GM12892 (cell line): ENCODE measurements around the gene MAGI2.

Experiments
- DNase-seq: peaks from one replicate; pipeline ENCODE4 v3.0.0; 2011; ENCODE audit not compliant: insufficient read length
- FAIRE-seq: peaks from 2 replicates; lab custom pipeline; 2011; peaks lifted over from hg19 to GRCh38; lab: Jason Lieb, UNC
- POLR2A ChIP-seq: IDR thresholded peaks from 2 replicates; pipeline ENCODE4 v1.6.1; 2011; ENCODE audit warnings: low read depth, low read length, control low read depth
- POLR2AphosphoS5 ChIP-seq: IDR thresholded peaks from 2 replicates; pipeline ENCODE4 v1.6.1; 2011; ENCODE audit warnings: low read depth, low read length, control low read depth
- TAF1 ChIP-seq: IDR thresholded peaks from 2 replicates; pipeline ENCODE4 v1.6.1; 2011; ENCODE audit warnings: low read depth, mild to moderate bottlenecking, control low read depth, low read length, borderline replicate concordance

The MAGI2 gene

GRCh38 chr7:79293655-79294142 lies 159.8 kb downstream of the MAGI2 start:
- FAIRE-seq = no peak
- no peak for DNase-seq
- TF ChIP-seq POLR2AphosphoS5 (no peak), TAF1 (no peak), POLR2A (no peak)

DNA sequence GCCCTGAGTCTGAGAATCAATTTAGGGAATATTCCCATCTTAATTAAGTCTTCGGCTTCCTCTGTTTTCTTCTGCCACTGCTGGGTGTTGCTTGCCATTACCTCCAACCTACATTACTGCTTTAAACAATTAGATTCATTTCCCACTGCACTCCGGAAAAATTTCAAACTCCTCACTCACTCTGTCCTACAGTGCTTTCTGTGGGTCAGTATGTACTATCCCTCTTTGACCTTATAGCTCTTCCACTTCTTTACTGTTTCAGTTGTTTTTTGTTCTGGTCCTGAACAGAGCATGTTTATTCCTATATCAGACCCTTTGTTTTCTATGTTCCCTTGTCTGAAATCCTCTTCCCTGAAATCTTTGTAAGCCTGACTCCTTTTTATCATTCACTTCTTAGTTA lies 160.6 kb downstream of the MAGI2 start:
- DNase-seq (no peak), FAIRE-seq (no peak)
- TF ChIP-seq TAF1 = no peak

- TF ChIP-seq TAF1 (no peak), POLR2AphosphoS5 (no peak), POLR2A (no peak)
- FAIRE-seq (no peak), DNase-seq (no peak)
These were observed 162.0 kb downstream of the MAGI2 start for GRCh38 chr7:79291498-79291865.

GRCh38 chr7:79290841-79291497 lies 162.5 kb downstream of the MAGI2 start:
- FAIRE-seq (no peak), DNase-seq (no peak)
- TF ChIP-seq TAF1 = no peak
- TF ChIP-seq POLR2A = no peak
- no peak for TF ChIP-seq POLR2AphosphoS5

DNA sequence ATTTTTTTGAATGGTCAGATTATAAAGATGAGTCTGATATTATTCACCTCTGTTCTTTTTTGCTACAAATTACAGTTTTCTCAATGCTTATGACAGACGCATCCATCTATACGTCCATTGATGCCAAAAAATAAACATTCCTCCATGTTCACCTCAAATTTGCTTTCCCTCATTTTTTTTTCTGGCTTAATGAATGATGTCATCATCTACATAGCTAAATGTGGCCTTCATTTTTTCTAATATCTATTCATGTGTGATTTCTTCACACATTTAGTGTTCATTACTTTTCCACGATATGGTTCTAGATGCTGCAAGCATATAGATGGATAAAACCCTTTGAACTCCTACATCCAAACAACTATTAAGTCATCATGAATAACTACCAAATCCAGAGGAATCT lies 163.1 kb downstream of the MAGI2 start:
- no peak for TF ChIP-seq TAF1
- no peak for TF ChIP-seq POLR2A
- no peak for TF ChIP-seq POLR2AphosphoS5
- FAIRE-seq = no peak
- no peak for DNase-seq

DNA sequence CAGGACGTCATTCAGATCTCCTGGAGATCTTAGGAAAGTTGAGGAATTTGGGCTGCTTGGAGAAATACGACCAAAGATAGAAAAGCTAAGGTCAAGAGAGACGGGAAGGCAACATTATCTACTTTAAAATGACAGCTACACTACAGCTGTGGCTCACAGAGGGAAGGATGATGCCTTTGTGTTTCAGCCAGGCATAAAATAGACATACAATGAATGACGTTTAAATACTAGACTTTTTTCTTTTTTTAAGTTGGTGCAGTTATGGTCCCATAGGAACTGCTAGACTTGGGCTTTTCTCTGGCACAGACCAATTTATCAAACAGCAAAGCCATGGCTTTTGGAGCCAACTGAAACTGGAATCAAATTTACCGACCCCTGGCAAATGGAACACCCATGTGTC lies 164.8 kb downstream of the MAGI2 start:
- TF ChIP-seq POLR2A (no peak), TAF1 (no peak), POLR2AphosphoS5 (no peak)
- FAIRE-seq = no peak

DNA sequence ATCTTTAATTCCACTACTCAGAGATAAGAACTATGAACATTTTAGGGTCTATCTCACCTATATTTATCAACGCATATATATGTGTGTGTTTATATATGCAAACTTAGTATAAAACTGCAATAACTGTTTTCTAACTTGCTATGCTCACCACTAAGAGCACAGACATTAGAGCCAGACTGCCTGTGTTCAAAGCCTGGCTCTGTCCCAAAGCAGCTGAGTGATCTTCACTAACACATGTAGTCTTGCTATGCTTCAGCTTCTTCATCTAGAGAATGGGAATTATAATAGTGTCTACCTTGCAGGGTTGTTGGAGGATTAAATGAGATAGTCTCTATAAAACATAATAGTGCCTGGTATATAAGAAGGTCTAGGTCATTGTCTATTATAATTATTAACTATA lies 165.5 kb downstream of the MAGI2 start:
- no peak for TF ChIP-seq TAF1
- TF ChIP-seq POLR2A = no peak
- TF ChIP-seq POLR2AphosphoS5 = no peak
- FAIRE-seq = no peak
- no peak for DNase-seq

More for the DNA sequence above, 164.8 kb downstream of the MAGI2 start:
- no peak for DNase-seq

- DNase-seq = no peak
- no peak for FAIRE-seq
- TF ChIP-seq POLR2A = no peak
- no peak for TF ChIP-seq POLR2AphosphoS5
- no peak for TF ChIP-seq TAF1
These were observed 167.3 kb downstream of the MAGI2 start for GRCh38 chr7:79286181-79286580.

DNA sequence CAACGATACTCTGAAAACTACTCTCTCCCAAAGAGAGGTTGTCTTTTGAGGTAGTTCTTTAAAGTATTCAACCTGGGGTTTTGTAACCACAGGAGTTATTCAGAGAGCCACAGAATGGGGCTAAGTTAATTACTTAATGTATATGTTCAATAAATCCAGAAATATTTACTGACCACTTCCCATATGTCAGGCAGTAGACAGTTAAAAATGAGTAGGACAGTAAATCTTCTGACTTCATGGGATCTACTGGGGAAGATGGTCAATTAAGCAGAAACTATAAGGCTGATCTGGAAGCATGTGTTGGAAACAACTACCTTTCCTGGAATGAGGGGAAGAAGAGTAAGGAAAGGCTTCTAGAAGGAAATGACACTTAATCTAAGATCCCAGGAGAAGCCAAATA lies 167.7 kb downstream of the MAGI2 start:
- TF ChIP-seq TAF1 (no peak), POLR2A (no peak), POLR2AphosphoS5 (no peak)
- FAIRE-seq (no peak), DNase-seq (no peak)

- DNase-seq = no peak
- FAIRE-seq = no peak
- TF ChIP-seq POLR2AphosphoS5 (no peak), TAF1 (no peak), POLR2A (no peak)
These were observed 169.3 kb downstream of the MAGI2 start for GRCh38 chr7:79284211-79284610.

GRCh38 chr7:79282882-79283602 lies 170.4 kb downstream of the MAGI2 start:
- DNase-seq (no peak), FAIRE-seq (no peak)
- TF ChIP-seq POLR2AphosphoS5 = no peak
- no peak for TF ChIP-seq POLR2A
- TF ChIP-seq TAF1 = no peak
